HG02852 (cell line): ENCODE results near the gene TCF7L1.
A peak's percentile ranks its signal among the peaks of the same experiment; 100 is the strongest.

Experiments
- ATAC-seq: cut with Tn5 transposase; IDR thresholded peaks from one replicate; pipeline ENCODE4 v1.9.1; 2021; ENCODE audit warnings: mild to moderate bottlenecking, moderate library complexity; ENCODE audit not compliant: unreplicated experiment

TCF7L1 gene

DNA sequence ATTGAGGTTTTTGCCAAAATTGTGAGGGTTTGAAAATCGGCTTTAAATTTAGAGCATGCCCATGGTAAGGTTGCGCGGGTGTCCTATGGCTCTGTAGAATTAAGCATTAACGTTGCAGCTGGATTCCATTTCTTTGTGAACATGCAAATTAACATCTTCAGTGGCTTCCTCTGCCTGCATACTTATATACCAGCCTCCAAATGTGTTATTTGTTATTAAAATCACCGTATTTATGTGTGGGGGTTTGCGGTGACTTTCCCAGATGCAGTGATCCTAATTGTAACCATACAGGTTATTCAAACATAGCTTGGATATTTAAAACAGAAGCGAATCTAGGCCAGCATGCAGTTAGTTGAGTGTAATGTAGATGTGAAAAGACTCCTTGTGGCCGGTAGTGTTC lies 114.4 kb downstream of the TCF7L1 start:
- no peak for ATAC-seq

DNA sequence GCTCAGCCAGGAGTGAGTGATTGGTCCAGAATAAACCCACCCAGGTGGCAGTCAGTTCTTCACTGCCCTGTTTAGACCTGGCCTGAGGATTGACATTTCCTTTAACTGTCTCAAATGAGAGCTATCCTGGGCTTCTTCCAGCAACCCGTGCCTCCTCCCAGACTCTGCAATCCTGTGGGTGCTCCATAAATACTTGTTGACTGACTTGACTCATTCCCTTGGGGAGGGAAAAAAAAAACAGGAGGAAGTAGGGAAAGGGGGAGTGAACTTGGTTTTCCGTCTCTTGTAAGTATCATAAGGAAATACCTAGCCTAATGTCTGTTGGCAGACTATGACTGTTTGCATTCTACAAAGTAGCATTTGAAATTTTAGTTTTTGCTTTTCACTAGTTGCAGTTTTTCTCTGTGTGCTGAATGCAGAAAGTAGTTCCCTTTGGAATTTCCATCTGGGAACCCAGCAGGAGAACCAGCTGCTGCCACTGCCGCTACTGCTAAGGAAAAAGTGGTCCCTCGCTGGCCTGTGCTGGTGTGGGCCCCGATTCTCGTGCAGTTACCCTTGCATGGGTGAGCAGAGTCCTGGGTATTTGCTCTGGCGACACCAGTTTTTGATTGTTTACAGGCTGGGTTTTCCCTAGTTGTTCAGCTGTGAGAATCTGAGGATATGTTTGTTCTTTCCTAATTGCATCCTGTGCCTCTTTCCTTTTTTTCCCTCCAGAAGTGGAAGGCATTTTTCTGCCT lies 115.7 kb downstream of the TCF7L1 start:
- ATAC-seq: no peak

DNA sequence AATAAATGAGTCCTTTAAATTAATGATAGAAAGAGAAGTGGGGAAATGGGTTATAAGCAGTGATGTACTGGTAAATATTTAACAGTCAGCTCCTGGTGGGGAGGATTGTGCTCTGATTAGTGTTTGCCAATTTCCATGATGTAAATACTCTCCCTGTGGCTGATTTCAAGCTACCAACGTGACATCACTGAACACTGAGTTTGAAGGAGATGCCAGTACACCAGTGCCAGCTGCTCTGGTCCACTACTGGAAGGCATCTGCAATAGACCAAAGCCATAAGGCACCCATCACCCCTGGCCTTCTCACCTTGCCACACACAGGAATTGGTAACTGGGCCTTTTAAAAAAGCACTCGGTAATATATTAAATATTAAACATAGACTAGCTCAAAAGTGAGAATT lies 116.9 kb downstream of the TCF7L1 start:
- no peak for ATAC-seq

DNA sequence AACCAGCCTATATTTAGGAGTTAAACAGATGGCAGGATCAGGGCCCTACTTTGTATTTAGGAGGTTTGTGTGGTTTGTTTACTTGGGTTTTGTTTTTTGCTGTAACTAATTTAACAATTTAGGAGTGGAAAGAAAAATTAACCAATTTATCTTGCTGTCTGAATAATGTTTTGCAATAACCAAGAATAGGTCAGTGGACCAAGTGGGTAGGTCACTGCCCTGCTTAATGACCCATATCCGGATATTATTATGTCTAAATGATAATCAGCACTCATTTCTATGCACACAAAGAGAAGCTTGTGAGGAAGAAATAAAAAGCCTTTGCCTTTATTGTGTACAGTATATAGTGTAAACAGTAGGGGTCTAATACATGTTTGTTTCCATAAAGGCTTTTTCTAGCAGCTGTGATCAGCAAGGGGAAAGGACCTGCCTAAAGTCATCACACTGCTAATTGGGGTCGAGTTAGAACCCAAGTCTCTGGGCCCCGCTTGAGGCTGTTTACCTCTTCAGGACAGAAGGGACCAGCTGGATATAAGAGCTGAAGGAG lies 118.0 kb downstream of the TCF7L1 start:
- ATAC-seq: no peak

DNA sequence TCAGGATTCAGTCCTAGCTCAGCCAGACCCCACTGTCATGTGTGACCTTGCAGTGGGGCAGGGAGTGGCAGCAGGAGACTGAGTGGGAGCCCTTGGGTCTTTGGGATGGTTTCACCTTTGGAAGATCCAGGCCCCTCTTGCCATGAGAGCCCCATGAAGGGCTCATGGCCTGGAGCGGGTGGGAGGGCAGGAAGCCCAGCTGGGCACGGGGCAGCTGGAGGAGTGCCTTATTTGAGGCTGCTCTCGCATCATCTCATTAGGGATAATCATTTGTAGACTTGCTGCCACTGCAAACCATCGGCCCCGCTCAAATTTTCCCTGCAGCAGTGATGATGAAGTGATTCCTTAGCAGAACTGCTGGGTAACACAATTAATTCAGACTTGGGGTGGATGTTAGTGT lies 120.7 kb downstream of the TCF7L1 start:
- no peak for ATAC-seq

DNA sequence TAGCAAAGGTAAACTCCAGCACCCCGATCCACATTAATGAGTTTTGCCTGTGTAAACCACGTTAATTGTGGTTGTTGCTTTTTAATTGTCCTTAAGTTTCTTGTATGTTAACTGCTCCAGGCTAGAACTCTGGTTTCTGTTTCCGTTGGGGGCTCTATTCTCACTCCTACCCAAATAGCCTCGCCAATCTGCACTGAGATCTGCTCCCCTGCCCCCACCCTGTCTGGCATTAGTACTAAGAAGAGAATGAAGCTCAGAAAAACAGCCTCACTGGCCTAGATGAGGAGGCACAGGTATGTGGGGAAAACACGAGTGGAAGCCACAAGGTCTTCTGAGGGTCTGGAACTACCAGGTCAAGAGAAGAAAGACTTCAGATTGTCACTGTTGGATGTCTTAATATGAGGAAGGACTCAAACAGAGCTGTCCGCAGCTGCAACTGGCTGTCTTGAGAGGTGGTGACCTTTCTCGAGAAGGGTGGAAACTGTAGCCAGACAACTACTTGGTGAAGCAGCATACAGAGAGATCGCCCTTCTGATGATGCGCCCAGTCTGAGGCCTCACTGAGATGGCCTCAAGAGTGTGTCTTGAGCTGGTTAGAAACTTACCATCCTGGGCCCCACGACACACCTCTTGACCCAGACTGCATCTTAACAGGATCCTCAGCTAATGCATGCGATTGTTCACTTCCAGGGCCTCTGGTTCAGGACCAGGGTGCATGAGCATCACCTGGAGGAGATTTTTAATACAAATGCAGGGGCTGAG lies 121.5 kb downstream of the TCF7L1 start:
- ATAC-seq: no peak

DNA sequence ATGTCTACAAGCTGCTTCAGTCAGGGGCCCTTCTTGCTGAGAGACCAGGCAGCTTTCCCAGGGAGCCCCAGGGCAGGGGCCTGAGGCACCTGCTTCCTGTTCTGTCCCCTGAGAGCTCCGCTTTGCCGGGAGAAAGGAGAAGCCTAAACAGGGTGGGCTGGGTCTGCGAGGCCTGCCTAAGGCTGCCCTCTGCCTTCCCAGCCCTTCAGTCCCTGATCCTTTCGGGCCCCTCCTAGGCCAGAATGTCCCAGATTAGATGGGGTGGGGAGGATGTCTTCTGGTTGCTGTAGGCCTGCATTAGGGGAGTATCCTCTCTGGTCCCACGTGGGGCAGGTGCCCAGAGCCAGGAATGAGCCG lies 122.2 kb downstream of the TCF7L1 start:
- no peak for ATAC-seq

DNA sequence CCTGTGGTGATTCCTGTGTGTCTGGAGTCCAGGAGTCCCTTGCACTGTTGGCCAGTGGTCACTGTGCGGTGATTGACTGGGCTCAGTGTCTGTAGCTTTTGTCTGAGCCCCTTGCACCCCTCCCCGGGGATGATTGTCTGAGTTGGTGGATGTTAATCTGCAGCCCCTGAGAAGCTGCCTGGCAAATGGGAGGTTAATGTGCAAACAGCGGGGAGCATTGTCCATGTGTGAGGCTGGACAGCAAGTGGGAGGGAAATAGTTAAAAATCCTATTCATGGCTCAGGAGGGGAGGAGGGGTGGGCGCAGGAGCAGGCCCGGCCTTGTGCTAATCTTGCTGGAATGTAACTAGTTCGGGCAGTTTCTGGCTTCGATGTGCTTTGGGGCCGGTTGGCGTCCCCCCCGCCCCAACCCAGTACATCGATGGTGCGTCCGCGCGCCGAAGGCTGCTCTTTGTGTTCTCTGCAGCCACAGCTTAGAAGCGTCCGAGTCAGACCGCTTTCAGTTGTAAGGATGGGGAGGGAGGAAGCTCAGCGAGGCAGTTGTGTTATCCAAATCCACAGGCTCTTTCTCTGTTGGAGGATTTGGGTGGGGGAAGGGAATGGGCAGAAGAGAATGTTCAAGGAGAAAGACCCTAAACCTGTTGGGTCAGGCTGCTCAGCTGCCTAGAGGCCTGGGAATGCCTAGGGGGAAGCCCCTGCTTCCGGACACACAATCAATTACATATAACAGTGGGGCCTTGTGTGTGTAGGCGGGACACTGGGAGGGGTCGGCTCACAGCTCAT lies 122.8 kb downstream of the TCF7L1 start:
- ATAC-seq: no peak

DNA sequence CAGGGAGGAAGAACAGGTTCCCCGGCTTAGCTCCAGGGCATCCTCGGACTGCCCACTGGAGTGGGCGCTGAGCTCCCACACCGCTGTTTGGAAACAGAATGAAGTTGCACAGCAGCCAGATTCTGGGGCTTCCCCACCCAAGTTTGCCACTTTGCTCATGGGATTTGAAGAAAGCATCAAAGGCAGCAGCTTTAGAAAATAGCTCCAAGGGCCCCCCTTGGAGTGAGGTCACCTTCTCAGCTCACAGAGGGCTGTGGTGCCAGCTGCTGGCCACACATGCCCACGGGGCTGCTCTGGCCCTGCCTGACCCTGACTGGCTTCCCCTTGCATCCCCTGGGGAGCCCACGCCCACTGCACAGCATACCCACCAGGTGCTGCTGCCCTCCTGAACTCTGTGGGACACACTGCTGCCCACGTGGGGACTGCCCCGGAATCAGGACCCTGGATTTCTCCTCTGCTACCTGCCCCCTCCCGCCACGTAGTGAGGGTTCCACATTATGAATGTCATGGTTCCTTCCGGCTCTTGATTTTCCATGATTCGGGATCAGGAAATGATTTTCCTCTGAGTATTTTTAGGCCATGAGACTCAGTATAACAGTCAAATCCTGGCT lies 124.3 kb downstream of the TCF7L1 start:
- ATAC-seq: no peak

DNA sequence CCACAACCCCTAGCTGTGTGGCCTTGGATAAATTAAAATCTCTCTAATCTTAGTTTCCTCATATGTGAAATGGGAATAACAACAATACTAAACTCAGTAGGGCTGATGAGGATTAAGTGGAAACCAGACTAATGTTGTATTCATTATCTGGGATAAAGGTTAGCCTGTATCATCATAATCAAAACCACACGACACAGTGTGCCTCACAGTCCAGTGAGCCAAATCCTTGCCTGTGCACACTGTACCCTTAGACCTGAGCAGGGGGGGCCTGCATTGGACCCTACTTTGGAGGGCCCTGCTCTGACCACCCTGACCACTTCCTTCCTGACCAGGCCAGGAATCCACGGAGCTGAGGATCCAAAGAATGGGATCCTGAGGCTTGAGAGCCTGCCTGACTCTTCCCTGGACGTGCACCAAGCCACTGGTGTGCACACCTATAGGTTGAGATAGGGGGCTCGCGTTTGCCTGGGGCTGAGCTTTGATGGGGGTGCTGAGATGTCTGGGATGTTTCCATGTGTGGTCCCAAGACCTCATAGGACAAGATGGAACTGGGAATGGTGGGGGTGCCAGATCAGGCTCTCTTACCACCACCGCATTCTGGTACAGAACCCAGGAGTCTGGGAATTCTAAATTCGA lies 124.9 kb downstream of the TCF7L1 start:
- no peak for ATAC-seq

DNA sequence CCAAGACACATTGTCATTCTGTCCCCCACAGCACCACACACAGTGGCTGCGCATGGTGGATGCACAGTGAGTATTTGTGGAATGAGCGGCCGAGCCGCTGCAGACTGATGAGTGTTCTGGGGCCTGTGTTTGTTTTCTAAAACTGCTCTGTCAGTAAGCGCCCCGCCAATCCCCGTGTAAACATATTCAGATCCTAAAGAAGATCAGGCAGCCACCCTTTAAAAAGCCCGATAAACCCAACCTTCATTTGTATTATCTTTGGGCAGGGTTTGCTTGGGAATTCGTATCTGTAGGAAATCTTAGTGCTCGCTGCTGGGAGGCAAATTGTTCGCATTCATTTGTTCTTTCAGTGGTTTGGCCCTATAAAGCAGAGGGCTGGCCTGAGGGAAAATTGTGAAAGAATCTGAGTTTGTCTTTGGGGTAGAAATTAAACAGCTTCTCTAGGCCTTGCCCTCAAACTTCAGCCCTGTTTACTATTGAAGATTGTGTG lies 126.0 kb downstream of the TCF7L1 start:
- ATAC-seq: no peak

DNA sequence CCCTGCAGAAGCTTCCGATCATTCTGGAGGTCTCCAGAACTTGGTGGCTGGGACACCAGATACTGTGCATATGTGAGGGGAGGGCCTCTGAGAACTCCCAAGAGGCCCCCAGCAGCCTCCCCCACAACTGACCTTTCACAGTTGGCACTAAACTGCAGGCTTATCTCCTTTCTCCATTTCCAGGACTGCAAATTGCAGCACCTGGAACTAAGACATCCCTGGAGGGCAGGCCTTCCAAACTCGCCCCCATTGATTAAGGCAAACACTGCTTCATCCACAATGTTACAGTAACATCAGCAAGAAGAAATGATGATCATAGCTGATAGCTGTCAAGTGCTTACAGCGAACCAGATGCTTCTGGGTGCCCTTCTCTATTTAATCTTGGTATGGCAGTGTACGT lies 126.7 kb downstream of the TCF7L1 start:
- ATAC-seq: no peak

DNA sequence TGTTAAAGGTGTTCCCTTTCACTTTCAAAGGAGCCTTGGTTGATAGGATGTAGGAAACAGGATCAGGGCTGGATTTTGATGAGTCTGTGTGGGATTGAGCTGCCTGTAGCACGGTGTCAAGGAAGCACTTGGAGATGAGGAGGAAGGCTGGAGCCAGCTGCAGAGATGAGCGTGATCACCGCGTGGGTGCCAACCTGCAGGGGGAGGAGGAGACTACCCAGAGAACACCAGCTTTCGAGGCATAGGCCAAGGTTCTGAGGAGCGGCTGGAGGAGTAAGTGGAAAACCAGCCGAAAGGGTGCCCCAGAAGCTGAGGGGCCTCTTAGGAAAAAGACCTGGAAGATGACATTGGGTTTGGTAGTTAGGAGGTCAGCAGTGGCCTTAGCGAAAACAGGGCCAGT lies 130.4 kb downstream of the TCF7L1 start:
- no peak for ATAC-seq

DNA sequence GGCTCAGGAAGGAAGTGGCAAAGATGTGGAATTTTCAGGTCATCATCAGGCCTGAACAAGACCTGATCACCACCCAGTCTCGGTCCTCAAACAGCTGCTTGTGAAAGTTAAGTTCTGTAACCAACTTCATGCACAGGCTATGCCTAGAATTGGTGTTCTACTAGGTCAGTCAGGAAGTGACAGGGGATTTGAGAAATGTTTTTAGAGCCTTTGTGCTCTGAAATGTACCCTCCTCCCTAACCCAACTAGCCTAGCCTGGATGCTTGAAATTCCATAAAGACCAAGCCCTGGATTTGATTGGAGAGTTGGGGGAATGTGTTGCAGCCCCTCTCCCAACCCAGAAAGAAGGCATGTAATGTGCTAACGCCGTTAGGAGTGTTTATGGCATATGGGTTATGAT lies 131.3 kb downstream of the TCF7L1 start:
- ATAC-seq: no peak

DNA sequence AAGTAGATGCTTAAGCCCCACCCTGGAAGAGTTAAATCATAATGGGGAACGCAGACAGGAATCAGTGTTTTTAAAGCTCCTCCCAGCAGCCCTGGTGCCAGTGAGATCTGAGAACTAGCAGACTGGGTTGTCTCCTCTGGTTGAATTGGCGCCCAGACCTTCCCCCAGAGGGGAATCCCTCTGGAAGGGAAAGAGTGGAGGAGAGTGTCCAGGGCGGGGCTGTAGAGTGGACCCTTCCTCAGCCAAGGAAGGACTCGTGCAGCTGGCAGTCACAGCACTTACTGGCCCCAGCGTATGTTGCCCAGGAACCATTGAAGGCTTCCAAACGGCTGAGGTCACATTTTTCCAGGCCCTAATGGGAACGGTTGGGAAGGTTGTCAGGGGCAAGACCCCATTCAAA lies 132.1 kb downstream of the TCF7L1 start:
- ATAC-seq: no peak

DNA sequence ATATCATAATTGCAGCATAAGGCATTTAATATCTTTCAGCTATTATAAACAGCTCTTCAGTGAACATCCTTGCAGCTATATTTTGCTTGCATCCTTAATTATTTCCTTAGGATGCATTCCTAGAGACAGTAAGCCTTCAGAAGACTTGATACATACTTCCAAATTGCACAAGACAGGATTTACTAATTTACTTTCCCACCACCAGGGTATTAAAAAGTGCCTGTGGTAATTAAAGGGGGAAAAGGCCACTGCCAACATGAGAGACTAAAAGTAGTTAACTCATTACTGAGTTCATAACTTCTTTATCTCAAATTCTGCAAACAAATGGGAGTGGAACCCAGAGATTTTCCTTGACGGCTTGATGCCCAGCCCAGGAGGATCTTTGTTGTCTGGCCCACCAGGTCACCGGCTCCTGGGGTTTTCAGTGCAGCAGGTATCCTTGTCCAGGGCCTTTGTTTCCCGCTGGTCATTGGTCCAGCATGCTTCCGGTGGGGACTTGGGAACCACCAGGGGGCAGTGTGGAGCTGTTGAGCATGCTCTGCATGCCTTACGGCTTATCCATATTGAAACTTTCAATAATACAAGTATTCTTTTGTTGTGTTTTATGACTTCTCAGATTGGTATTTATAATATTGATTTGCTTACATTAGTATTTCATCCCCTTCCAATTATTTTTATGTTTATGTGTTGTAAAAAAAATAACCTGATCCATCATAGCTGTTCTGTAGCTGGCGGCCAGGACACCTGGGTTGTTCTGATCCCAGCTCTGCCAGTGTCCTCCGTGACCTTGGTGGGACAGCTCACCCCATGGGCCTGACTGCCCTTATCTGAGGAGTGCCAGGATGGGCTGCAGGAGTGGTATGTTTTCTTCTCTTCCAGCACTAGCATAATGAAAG lies 133.2 kb downstream of the TCF7L1 start:
- peak; percentile 83 for ATAC-seq

DNA sequence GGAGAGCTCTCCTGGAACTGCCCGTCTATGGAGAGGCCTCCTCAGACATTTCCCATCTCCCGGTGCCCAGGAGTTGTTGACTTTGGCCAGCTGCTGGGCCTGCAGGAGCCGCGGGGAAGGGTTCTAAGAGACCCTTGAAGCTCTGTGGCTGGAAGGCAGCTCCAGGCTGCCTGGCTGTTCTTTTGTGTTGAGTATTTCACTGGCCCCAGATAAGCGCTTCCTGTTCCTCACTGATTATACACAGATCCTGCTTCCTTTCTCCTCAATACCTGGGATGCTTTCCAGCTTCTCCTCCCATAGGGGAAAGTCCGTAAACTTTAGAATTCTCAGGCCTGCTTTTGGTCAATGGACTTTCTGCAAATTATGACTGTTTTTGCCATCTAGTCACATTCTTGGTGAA lies 136.8 kb downstream of the TCF7L1 start:
- no peak for ATAC-seq

DNA sequence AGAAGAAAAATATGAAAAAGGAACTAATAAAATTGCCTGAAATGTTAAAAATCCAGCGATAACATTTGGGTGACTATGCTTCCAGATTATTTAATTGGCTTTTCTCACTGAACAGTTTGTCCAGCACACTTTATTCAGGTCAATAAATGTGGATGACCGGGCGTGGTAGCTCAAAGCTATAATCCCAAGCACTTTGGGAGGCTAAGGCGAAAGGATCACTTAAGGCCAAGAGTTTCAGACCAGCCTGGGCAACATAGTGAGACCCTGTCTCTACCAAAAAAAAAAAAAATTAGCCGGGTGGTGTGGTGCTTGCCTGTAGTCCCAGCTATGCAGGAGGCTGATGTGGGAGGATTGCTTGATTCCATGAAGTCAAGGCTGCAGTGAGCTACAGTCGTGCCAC lies 139.2 kb downstream of the TCF7L1 start:
- ATAC-seq: no peak
